ENCODE measurements around the gene FAM241A. TPM values are rescaled to one million over a fixed set of nuclear protein-coding genes. Genes with fewer than 3 reads are reported as not detected.

Gene FAM241A
- total and polyA plus RNA-seq, 9 of the 15 experiments (the other 6 are each of a cell fraction or from before 2014, with no cell fraction given): 2.3 to 8.5 (median 5.3) TPM

DNA sequence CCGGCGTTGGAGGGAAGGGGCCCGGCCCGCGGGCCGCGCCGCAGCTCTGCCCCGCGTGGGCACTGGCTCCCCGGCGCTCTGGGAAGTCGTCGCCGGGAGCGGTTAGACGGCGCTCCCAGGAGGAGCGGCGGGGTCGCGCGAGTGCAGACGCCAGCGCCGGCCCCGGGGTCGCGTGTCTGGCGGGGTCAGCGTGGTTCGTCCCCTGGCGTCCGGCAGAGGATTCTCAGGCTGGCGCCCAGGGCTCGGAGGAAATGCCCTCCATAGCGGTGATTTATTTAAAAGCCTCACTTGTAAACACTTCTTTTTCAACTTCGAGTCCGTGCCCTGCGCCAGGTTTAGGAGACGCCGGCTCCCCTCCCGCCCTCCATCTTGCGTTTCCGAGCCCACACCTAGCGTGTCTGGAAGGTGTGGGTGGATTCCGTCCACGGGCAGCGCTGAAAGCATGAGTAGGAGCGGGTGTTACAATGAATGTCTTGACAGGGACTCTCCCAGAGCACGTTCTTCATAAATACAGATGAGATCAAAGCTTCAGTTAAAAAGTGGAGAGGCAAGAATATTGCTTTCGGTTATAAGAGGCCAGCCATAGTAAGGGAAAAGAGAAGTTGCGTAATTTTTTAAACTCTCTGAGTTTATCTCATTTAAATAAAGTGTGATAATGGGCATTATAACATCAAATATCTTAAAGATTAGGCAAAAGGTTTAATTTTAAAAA is 692 bp downstream of the FAM241A start (continued):
- TF ChIP-seq NR2F6 (CRISPR knock-in tag; IDR thresholded peaks at IDR 0.05) (no peak), FOXK2 (conservative IDR thresholded peaks at IDR 0.05 in 1 of 2, IDR thresholded peaks at IDR 0.05 in 1 of 2; ENCODE audit: low read depth in 2 of 2) (0 out of 4 replicates have a peak, but pooled peaks have one; percentile 20 to 35), PYGO2 (tag; IDR thresholded peaks at IDR 0.05) (no peak), LARP7 (IDR thresholded peaks at IDR 0.05) (no peak), PRMT5 (CRISPR knock-in tag; IDR thresholded peaks at IDR 0.05) (no peak), EHMT2 (IDR thresholded peaks at IDR 0.05) (no peak), ZNF133 (CRISPR knock-in tag; IDR thresholded peaks at IDR 0.05) (no peak), MAFG (tag; conservative IDR thresholded peaks at IDR 0.05) (no peak), SPI1 (IDR thresholded peaks at IDR 0.05; ENCODE audit: borderline replicate concordance, low read depth, low read length) (no peak), NBN (IDR thresholded peaks at IDR 0.05; ENCODE audit: low read depth) (no peak), ZBTB40 (IDR thresholded peaks at IDR 0.05) (no peak; the same call in 1 of the 2 replicates), ZBTB40 (CRISPR knock-in tag; IDR thresholded peaks at IDR 0.05) (no peak), ZNF134 (CRISPR knock-in tag; conservative IDR thresholded peaks at IDR 0.05) (no peak), POLR2H (tag; IDR thresholded peaks at IDR 0.05; ENCODE audit: low read depth) (no peak), RAD21 (CRISPR knock-in tag; conservative IDR thresholded peaks at IDR 0.05 in 1 of 2, IDR thresholded peaks at IDR 0.05 in 1 of 2) (no peak), ZNF354B (CRISPR knock-in tag; IDR thresholded peaks at IDR 0.05) (no peak), NR4A1 (CRISPR knock-in tag; IDR thresholded peaks at IDR 0.05) (no peak), NR4A1 (tag; IDR thresholded peaks at IDR 0.05) (no peak)
- TF ChIP-seq, protein P1, sequence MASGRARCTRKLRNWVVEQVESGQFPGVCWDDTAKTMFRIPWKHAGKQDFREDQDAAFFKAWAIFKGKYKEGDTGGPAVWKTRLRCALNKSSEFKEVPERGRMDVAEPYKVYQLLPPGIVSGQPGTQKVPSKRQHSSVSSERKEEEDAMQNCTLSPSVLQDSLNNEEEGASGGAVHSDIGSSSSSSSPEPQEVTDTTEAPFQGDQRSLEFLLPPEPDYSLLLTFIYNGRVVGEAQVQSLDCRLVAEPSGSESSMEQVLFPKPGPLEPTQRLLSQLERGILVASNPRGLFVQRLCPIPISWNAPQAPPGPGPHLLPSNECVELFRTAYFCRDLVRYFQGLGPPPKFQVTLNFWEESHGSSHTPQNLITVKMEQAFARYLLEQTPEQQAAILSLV (tag; IDR thresholded peaks at IDR 0.05): peak; percentile 37; the same call in 1 of the 2 replicates

Measured in K562 (cell line).